Loucy (cell line): Measurements from ENCODE around the gene SSTR3.

Source experiments
- CTCF ChIP-seq: fragments of 200-600 bp; sonication (generic); conservative IDR thresholded peaks from 2 replicates; pipeline ENCODE4 v1.5.1; 2014; ENCODE audit warnings: mild to moderate bottlenecking, antibody characterized with exemption, low read length
- EZH2phosphoT487 ChIP-seq: fragments of 200-600 bp; IDR thresholded peaks from 2 replicates; pipeline ENCODE4 v1.6.1; 2018; ENCODE audit warnings: antibody characterized with exemption, mild to moderate bottlenecking, moderate library complexity, borderline replicate concordance

GRCh38 chr22:37160027-37160426, 52.2 kb downstream of the SSTR3 start:
- TF ChIP-seq CTCF (no peak), EZH2phosphoT487 (no peak)
